T follicular helper cell (primary cell): ENCODE results near the gene COL5A2.

Experiments
- DNase-seq: peaks from one replicate; pipeline ENCODE4 v3.0.0-alpha.2; 2020; ENCODE audit warnings: low read depth

COL5A2 gene

DNA sequence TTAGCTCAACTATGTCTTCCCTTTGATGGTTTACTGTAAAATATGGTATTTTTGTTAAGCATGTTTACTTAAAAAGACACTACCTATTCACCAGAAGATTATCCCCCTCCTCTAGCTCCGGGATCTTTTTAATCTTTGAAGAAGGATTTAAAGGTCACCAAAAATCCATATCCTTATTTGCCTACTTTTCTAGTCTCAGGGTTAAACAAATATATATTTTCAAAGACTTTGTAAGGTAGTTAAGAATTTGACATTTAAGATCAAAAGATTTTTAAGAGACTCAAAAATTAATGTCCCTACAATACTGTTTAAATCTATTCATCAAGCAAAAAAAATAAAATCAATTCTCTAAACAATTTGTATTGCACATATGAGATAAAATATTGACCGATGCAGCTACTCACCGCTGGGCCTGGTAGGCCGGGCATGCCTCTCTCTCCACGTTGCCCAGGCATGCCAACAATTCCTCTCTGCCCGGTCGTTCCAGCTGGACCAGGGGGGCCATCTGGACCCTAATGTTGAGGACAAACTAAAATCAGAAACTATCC is 129.3 kb downstream of the COL5A2 start:
- DNase-seq: no peak

DNA sequence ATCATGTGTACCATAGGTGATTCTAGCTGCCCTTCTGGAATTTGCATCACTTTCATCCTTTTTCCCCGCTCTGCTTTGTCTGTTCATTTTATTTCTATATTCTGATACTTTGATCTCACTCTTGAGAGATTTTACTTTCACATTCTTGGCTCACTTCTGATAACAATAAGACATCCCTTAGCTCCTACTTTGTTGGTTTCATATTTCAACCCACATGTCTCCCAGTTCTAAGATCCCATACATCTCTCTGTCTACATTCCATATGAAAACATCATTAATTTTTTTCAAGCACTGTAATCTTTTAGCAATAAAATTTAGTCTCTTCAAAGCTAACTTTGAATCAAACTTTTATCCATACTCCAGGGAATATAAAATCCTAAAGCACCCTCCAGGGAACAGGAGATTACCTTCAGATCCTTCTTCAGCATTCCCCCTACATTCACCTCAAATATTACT is 129.8 kb downstream of the COL5A2 start:
- no peak for DNase-seq

DNA sequence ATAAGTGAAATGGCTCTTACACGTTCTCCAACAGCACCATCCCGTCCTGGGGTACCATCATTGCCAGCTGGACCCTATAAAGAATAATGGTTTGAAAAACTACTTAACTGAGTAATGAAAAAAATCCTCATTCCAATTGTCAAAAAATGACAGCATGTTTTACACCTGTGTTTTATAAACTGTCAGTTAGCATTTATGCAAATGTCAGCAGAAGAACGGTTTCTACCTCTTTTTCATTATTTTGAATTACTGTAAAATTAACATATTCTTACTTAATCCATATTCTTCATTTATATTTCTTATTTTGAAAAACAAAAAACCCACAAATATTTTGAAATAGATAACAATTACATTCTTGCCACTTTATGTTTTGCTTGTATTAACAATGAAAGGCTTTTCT is 131.4 kb downstream of the COL5A2 start:
- DNase-seq: no peak

DNA sequence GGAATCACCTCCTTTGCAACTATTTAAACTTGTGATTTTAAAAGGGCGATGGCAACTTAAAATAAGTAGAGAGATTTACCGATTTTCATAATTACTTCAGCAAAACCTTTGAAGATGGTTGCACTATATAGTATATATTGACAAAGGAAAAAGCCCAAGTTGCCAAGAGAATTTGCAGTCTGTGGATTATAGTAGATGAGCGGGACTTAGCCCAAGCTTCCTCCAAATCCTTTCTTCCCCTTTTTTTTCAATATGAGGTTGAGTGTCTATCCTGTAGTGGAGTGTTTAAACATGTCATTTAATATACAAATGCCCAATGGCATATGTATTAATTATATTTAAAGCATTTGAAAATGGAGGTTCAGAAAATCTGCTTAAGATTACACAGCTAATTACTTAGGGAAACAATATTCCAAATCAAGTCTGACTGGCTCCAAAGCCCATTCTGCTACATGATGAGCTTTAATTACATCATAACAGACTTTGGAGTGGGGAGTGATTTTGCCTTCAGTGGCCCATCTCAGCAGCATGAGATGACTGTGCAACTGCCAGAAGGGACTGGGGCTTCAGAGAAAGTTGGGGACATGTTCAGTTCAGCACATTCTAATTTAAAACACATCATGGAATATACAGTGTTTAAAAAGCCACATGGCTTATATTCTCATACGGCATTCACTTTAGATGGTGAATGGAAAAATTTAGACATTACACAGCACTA is 132.2 kb downstream of the COL5A2 start:
- DNase-seq: no peak

DNA sequence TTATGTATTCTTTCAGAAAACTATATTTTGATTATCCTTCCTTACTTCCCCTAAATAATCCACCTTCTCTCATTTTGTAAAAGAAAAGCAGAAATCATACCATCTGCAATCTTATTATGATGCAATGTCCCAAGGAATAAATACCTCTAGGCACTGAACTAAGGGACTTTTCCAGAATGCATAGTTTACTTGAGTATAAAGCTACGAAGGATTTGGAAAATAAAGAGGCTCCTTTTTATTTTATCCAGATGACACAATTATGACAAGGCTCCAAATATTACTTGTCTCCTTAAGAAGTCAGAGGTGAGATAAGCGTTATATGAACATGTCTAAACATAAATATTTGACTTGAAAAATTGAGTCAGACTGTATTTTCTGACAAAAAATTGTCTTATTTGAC is 133.2 kb downstream of the COL5A2 start:
- no peak for DNase-seq

DNA sequence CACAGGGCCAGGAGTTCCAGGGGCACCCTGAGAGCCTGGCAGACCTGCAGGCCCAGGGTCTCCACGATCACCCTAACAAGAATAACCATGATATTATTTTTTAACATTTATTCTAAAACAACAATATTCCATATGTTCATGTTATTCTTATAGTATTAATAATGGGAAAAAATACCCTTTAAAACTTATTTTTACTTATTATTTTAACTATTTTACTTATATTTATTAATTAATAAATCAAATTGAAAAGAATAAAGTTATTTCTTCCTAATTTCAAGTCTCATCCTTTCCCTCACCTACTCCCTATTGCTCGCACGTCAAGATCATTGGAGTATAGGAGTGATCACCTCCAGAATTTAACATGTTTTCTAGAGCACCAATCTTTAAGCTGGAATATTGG is 133.7 kb downstream of the COL5A2 start:
- DNase-seq: no peak

DNA sequence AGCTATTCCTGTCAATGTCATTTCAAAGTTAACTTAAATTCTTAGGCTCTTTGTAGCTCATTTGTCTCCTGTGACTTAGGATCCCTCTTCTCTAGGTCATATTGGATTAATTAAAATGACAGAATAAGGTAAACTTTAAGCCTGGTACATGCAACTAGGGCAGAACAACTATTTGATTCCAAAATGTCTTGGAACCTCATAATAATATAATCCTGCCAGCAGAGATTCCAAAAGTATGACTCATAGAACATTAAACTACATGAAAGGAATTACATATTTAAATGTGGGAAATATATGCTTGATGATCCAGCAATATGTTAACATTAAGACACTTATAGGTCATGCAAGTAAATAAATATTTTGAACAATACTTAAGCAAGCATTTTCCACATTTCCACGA is 142.0 kb downstream of the COL5A2 start:
- no peak for DNase-seq

DNA sequence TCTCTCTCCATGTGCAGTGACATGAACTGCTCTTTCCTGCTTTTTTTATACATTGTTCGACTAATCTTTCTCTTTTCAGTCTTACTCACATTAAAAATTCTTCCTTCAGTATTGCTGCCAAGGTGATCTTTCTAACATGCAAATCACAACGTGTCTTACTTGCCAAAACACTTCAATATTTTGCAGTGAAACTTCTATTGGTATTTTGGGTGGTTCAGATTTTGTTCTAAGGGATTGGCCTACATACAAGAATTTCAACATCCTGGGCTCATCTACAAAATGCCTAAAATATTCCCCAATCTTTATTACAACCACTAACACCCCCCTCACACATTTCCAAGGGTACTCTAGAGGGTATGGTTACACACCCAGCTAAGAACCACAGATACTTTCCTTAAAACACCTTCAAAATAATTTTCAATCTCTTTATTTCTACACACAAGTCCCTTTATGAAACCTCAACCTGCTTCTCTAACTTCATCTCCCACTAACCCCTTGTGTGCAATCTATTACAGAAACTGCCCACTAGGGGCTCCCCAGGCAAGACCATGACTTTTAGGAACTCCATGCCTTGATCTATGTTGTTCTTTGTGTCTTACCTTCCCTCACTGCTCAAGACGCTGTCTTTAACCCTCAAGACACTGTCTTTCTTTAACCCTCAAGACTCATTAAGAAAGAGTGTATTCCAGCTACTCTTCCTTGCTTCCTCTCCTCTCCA is 154.5 kb downstream of the COL5A2 start:
- DNase-seq: no peak

DNA sequence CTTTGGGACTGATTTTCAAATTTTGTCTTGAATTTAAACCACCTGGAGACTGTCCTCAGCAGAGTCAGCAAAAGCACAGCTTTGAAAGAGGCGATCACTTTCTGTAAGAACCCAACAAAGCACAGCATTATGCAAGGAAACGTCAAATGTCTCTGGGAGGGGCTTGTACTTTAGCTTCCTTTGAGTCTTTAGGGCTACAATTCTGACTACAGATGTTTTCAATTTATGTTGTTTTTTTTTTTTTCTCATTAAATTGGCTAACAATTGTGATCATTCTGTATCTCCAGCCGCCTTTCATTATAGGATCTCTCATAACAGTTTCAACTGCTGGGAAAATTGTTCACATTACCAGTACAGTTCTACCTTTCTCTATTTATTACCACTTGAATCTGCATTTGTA is 157.1 kb downstream of the COL5A2 start:
- no peak for DNase-seq

DNA sequence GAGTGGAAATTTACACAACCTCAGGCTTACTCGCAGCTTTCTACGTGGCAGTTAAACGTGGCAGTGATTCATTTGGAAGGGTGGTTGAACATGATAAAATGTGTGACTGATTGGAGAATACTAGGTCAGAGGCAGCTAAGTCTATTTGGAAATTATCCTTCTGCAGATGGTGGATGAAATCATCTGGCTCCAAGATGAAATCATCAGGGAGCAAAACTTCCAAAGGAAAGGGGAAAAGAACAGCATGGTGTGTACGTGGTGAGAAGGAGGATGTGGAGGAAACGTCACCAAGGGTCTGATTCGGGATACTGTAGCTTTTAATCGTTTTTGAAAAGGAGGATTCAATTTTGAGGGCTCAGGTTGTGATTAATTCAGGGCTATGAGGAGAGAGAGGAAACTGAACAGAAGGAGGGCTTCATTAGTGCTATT is 157.5 kb downstream of the COL5A2 start:
- DNase-seq: no peak

DNA sequence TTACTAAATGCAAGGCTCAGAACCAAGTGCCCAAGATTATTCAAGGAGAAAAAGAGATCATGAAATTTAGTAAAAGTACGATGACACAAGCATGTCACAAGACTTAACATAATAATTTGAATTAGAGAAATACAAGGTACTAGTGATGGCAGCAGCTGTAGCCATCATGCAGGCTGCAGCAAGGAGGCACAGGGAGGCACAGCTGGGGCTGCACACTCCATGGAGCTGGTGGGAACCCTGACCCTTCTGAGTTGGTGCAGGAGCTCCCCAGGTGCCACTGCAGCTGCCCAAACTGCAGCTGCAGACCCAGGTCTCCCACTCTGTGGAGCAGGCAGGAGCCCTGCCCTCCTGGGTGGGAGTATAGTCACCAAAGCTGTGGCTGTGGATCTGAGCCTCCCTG is 159.4 kb downstream of the COL5A2 start:
- DNase-seq: no peak

DNA sequence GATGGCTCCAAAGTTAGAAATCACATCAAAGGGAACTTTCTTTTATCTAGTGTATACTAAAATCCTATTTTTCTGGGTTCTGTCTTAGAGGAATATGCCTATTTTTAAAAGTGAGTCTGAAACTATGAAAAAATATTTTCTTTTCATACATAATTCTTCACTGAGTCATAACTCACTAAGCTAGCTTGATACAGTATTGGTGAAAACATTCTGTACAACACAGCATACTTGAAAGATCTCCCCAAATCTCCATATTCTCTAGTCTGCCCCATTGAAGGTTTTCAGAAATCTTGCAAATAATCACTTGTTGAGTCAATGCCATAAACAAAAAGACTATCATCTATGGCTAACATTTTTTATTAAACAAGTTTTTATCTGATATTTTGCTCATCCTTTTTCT is 160.9 kb downstream of the COL5A2 start:
- DNase-seq: no peak

DNA sequence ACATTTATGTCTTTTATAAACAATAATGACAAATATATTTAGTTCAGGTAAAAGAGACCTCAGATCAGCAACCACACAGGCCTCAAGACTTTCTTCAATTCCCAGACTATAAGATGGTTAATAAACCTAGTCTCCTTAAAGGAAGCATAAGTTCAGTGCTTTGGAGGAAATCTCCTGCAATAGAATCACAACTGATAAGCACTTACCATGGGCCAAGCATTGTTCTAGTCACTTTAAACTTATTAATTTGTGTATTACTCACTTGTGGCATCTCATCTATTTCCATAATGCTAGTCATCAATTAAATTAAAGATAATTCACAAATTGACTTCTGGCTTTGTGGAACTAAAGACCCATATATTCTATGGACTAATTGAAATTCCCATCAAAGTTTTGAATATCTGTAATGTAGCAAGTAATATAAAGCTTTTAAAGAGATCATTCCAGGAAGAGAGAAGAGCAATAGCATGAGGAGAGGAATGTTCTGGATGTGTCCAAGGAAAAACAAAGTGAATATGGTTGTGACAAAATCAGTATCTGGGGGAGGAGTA is 163.2 kb downstream of the COL5A2 start:
- DNase-seq: no peak

DNA sequence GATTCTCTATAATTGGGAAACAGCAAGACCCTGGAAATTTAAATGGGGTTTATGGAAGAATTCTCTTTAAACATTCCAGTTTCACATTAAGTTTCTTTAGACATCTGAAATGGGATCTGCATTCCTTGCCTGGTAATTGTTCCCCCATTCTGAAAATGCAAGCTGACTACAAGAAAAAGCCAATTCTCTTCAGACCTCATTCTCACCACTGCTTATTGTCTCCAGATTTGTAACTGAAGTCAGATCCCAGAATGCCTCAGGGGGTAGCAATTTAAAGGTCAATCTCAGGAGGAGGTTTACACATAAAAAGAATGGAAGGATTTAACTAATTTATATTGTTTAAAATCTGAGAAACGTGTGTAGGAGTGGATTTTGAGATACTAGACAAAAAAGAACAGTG is 164.2 kb downstream of the COL5A2 start:
- no peak for DNase-seq

DNA sequence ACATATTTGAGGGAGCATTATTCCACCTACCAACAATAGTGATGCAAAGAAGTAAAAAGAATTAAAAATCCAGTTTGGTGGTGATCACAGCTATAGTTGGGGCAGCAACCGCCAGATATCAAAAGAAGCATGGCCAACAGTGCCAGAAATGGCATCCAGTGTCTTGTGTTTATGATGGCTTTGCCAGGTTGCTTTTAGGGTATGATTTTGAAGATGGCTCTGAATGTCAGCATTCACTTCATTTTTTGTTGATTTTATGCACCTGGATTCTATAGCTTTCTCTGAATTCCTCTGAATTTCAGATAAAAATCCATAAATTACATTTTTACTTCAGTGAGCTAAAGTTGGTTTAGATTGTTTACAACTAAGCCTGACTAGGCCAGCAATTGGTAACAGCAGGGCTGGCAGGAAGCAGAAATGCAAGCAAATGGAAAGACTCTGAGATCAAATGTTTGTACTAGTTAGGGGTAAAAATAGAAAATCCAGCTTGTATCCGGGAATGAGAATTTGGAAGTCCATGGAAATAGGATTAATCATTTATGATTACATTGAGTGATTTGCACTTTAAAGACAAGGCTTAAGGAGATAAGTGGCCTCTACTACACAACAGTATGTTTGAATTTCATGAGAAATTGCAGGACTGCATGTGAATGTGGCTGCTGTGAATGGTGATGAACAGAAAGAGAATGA is 165.0 kb downstream of the COL5A2 start:
- DNase-seq: no peak

DNA sequence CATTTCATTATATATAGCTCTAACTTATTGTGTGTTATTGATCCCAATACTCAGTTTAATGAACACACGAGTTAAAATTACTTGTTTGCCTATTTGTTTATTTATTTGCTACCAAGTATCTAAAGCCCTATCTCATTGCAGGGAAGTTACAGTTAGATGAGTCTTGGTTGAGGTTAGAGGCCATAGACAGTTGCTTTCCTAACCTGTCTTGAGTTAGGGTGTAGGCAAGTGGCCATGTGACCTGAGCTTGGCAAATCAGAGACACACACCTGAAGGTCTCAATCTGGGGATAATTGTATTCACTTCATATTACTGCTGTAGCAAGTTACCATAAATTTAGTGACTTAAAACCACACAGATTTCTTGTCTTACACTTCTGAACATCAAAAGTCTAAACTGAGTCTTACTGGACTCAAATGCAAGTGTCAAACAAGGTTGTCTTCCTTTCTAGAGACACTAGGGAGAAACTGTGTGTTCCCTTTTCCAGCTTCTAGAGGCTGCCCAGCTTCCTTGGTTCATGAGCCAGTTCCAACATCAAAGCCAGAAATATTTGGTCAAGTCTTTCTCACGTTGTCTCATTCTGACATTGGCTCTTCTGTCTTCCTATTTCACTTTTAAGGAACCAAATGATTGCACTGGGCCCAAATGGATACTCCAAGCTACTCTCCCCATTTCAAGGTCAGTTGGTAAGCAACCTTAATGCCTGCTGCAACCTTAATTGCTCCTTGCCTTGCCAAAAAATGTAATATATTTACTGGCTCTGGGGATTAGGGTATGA is 165.7 kb downstream of the COL5A2 start:
- DNase-seq: no peak

DNA sequence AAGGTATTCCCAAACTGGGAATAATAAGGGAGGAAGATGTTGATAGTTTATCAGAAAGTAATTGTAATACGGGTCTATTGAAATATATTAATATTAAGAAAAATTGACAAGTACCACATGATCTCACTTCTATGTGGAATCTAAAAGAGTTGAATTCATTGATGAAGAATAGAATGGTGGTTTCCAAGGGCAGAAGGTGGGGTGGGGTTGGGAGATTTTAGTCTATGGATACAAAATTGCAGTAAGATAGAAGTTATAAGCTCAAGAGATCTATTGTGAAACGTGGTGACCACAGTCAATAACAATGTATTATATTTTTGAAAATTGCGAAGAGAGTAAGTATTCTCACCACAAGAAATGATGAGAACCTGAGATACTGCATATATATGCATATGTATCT is 166.5 kb downstream of the COL5A2 start:
- no peak for DNase-seq

DNA sequence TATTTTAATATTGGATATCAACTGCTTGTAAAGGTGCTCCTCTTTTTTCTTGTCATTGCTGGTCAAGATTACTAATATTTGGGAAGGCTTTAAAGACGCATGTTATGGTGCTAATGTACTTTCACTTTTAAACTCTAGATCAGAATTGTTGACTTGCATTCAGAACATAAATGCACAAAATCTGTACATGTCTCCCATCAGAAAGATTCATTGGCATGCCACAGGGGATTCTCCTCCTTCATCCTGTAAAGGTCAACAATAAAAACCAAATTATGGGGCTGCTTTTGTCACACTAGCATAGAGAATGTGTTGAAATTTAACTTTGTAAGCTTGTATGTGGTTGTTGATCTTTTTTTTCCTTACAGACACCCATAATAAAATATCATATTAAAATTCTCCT is 167.2 kb downstream of the COL5A2 start:
- DNase-seq: no peak

DNA sequence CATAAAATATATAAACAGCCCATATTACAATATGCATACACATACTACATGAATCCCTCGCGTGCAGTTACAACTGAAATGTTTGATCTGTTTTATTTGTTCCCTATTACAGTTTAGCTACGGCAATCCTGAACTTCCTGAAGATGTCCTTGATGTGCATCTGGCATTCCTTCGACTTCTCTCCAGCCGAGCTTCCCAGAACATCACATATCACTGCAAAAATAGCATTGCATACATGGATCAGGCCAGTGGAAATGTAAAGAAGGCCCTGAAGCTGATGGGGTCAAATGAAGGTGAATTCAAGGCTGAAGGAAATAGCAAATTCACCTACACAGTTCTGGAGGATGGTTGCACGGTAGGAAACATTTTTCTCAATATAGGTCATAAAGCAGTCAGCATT is 169.0 kb downstream of the COL5A2 start:
- DNase-seq: no peak

DNA sequence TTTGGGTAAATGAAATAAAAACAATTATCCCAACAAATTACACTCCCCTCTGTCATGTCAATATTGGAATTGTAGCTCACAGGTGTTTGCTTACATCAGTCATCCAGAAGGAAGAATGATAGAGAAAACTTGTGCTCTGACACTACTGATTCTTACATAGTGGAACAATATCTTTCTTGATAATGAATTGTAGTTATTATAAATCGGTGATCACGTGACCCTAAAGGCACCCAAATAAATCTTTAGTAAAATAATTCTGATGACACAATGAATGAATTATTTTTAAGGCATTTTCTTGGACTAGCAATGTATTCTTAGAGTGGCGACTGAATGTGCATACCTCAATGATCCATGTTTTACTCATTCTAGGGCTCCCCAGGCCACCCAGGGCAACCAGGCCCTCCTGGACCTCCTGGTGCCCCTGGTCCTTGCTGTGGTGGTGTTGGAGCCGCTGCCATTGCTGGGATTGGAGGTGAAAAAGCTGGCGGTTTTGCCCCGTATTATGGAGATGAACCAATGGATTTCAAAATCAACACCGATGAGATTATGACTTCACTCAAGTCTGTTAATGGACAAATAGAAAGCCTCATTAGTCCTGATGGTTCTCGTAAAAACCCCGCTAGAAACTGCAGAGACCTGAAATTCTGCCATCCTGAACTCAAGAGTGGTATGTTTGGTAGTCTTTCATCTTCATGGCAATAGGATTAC is 170.9 kb downstream of the COL5A2 start:
- DNase-seq: no peak

DNA sequence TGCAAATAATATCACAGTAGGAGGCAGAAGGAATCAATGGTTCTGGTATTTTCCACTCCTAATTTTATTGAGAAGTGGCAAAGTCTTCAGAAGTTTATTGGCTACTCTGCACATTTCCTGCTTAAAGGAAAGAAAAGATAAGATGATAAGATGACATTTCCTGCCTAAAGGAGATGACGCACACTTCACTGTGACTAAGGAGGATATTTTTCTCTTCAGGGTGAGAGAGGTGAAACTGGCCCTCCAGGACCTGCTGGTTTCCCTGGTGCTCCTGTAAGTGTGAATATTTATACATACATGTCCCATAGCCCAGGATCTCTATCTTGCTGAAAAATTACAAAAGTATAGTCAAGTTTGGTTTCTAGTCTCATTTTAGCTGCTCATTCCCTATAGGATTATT is 177.5 kb downstream of the COL5A2 start:
- DNase-seq: no peak
